MM.1S (cell line): ENCODE data around the gene LSAMP.

Experiments
- EZH2 ChIP-seq: fragments of 300-600 bp; sonication (generic); optimal IDR thresholded peaks from 2 replicates; pipeline ENCODE3; 2017; ENCODE audit warnings: low read depth, mild to moderate bottlenecking, antibody characterized with exemption, low read length, mixed read lengths
- TF ChIP-seq, protein P1 (sequence below): fragments of 300-600 bp; sonication (generic); IDR thresholded peaks from 2 replicates; pipeline ENCODE4 v1.5.1; 2016; ENCODE audit warnings: antibody characterized with exemption, low read length, mixed read lengths

DNA sequence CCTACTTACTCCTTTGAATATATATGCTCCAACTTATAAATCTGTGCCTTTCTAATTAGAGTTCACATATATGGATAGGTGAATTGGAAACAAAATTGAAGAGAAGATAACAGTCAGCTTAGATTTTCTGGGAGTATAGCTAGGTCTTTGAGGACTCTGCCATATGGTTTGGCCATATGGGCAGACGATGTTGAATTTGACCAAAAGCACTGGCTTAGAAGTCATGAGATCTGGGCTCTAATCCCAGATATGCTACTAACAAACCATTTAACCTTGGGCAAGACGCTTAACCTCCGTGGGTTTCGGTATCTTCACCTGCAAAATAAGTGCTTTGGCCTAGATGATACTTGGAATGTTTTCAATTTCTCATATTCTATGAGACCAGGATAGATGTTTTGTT lies 154.1 kb downstream of the LSAMP start:
- TF ChIP-seq, protein P1, sequence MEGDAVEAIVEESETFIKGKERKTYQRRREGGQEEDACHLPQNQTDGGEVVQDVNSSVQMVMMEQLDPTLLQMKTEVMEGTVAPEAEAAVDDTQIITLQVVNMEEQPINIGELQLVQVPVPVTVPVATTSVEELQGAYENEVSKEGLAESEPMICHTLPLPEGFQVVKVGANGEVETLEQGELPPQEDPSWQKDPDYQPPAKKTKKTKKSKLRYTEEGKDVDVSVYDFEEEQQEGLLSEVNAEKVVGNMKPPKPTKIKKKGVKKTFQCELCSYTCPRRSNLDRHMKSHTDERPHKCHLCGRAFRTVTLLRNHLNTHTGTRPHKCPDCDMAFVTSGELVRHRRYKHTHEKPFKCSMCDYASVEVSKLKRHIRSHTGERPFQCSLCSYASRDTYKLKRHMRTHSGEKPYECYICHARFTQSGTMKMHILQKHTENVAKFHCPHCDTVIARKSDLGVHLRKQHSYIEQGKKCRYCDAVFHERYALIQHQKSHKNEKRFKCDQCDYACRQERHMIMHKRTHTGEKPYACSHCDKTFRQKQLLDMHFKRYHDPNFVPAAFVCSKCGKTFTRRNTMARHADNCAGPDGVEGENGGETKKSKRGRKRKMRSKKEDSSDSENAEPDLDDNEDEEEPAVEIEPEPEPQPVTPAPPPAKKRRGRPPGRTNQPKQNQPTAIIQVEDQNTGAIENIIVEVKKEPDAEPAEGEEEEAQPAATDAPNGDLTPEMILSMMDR = no peak
- TF ChIP-seq EZH2 = no peak
